NCI-H2081 (cell line): ENCODE data around the gene RUNX3.

Experiments
- DNase-seq, 2 experiments: peaks; one replicate each; lab custom pipeline; 2025; lab: John Stamatoyannopoulos, UW

Gene RUNX3

DNA sequence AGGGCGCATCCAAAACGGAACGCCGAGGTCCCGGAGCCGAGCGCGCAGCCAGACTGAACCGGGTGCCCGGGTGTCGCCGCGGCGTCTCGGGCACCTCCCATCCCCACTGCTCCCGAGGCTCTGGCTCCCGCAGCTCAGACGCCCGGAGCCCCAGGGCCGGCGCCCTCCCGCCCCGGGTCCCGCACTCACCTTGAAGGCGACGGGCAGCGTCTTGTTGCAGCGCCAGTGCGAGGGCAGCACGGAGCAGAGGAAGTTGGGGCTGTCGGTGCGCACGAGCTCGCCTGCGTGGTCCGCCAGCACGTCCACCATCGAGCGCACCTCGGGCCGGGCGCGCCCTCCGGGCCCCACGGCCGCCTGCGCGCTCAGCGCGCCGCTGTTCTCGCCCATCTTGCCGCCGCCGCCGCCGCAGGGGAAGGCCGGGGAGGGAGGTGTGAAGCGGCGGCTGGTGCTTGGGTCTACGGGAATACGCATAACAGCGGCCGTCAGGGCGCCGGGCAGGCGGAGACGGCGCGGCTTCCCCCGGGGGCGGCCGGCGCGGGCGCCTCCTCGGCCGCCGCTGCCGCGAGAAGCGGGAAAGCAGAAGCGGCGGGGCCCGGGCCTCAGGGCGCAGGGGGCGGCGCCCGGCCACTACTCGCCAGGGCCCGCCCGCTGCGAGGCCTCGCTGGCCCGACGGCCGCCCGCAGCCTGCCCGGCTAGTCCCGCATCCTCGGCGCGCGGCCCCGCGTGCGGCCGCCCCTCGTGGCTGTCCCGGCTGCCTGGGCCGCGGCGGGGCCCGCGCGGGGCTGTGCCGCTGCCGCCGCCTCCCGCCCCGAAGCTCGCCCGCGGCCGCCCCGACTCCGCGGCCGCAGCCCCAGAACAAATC is 447 bp downstream of the RUNX3 start:
- DNase-seq = peak in 1 of 2 experiments; percentile 37

GRCh38 chr1:24928689-24929397 is 1.2 kb downstream of the RUNX3 start:
- no peak for DNase-seq

GRCh38 chr1:24927988-24928688 is 1.9 kb downstream of the RUNX3 start:
- DNase-seq = no peak

DNA sequence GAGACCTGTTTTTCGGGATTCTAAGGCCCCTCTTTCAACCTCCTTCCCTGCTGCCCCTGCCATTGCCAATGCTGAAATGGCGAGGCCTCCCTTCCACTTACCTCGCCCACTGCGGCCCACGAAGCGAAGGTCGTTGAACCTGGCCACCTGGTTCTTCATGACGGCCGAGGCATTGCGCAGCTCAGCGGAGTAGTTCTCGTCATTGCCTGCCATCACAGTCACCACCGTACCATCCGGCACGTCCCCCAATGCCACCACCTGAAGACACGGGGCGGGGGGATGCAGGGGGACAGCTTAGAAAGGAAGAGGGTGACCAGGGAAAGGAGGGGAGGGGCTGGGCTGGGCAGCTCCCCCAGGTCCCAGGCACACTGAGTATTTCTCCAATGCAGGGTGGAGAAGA is 2.6 kb downstream of the RUNX3 start:
- no peak for DNase-seq

DNA sequence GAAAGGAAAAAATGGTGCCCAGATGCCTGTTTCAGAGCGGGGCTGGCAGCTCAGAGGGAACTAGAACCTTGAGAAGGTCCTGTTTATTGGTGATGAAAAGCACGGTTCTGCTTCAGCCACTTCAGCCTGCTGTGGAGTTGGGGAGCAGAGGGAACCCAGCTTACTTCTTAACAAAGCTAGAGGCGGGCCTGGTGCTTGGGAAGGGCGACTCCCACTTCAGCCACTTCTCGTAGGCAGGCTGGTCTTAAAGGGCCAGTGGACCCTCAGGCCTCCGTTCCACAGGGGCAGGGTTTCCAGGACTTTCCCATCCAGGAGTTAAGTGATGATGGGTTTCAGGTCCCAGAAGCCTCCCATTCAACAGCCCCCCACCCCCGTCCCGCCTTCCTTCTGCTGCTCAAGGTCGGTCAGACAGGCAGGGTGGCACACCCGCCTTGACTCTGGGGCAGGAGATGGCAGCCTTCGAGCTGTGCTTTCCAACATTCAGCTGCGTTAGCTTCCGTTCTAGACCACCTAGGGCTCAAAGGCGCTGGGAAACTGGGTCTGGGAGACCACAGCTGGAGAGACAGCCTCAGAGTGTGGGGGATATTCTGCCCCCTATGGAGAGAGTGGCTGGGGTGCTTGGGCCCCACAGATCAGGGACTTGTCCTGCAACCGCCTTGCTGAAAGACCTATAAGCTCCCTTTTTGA is 3.4 kb downstream of the RUNX3 start:
- no peak for DNase-seq

- no peak for DNase-seq
Observed at GRCh38 chr1:24925963-24926362, 4.1 kb downstream of the RUNX3 start.

- no peak for DNase-seq
Observed at GRCh38 chr1:24925082-24925779, 4.8 kb downstream of the RUNX3 start.

- no peak for DNase-seq
Observed at GRCh38 chr1:24923485-24924113, 6.5 kb downstream of the RUNX3 start.

- no peak for DNase-seq
Observed at GRCh38 chr1:24921938-24922662, 8.0 kb downstream of the RUNX3 start.

DNA sequence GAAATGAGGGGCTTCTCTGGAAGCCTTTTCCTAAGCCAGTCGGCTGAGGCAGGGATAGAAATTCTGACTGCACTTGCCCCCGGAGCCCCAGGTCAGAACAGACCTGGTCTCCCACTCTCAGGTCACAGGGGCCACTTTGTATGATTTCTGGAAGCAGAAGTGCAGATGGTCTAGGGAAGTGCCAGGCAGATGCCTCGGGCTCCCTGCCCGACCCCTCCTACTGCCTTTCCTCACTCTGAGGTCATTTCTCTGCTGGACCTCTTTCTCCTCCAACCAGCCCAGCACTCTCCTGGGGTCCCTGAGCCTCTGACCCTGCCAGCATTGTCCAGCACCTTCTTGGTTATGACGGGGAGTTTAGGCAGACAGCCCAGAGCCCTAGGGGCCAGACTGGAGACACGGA is 8.7 kb downstream of the RUNX3 start:
- DNase-seq = no peak

DNA sequence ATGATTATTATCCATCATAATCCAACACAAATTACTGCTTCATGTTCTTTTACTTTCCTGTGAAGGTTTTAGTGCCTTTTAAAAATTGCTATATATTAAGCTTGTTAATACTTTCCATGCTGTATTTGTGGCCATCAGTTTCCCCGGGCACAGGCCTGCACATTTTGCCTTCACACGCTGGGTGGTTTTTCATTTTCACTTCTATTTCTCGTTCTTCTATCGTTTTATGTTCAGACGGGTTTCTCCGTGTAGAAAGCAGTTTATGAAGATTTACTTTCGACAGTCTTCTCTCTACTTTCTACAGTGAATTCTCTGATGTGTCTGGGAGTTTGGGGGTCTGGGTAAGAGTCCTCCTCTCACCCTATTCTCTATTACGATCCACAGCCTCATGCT is 9.5 kb downstream of the RUNX3 start:
- DNase-seq = no peak

DNA sequence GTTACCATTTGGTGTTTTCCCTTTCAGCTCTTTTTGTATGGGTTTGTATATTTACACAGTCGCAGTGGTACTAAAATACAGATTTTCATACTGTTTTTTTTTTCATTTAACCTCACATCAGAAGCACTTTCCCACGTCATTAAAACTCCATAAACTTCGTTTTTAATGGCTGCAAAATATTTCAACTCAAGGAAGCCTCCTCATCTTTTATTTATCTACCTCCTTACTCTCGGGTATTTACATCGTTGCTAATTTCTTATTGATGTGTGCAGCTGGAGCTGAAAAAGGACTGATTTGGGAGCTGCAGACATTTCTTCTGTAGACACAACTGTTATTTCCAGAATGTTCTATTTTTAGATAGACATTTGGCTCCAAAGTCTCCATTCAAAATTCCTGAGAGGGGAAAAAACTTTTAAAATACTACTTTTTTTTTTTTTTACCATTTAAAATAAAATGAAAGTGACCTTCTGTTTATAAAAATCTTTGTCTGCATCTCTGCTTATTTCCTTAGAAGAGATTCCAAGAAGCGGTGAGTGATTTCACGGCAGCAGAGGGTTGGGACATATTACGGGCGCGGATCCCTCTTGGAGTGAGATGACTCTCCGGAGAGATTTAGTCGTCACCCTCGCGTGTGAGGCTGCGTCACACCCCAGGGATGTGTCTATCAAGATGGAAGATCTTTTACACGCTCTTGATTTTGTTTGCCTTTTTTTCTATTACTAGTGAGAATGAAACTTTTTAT is 10.1 kb downstream of the RUNX3 start:
- no peak for DNase-seq

- no peak for DNase-seq
Observed at GRCh38 chr1:24918995-24919605, 11.0 kb downstream of the RUNX3 start.

- DNase-seq = no peak
Observed at GRCh38 chr1:24918370-24918769, 11.7 kb downstream of the RUNX3 start.

DNA sequence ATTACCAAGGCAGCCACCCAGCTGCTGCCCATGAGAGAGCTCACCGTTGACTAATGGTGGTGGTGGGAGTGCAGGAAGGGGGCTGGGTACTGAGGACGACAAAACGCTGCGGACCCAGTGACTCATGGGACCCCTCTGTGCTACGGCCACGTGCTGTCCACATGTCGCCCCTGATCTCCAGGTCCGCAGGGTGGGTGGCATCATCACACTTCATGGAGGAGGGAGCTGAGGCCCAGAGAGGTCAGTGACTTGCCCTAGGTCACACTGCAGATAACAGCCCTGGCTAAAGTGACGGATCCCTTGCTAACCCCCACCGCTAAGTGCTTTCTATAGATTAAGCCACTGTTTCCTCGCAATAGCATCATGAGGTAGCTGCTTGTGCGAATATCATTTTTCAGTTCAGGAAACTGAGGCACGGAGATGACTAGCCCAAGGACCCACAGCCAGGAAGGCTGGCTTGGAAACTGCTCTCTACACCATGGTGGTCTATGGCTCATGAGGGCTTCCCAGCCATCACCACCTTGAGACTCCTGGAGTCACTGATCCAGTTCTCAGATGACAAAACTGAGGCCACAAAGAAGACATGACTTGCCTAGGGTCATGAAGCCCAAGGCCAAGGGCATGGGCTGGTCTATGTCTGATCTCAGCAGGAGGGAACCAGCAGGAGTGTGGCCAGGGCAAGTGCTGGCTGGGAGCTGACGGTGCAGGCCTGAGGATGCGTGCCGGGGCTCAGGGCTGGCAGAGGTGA is 12.6 kb downstream of the RUNX3 start:
- DNase-seq = no peak

DNA sequence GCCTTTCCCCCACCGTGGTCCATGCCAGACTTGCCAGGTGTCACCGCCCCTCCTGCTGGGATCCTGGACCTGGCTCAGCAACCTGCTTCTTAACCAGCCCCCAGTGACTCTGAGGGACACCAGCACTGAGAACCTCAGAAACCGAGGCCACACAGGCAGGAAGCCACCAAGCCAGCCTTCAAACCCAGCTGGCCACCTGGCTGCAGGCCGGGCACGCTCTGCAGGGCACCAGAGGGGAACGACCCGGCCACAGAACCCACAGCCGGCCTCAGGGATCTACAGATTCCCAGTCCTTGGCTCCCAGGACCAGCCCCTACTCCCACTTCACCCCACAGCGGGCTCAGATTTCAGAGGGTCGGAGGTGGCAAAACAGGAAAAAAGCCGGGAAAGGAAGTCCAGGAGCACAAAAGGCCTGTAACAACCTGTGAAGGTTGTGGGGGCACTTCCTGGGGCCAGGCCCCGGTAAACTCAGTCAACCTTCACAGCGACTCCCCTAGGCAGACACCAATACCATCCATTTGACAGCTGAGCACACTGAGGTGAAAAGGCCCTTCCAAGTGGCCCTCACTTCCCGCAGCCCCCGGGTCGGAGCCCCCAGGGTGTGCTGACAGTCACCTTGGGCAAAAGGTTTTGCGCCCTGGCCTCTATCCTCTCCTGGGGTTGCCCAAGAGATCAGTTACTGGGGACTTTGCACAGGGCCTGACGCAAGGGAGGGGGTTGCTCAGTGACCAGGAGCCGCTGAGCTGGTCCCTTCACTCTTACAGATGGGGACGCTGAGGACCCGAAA is 14.1 kb downstream of the RUNX3 start:
- DNase-seq = no peak

GRCh38 chr1:24914226-24915069 is 15.6 kb downstream of the RUNX3 start:
- no peak for DNase-seq
